ENCODE data around the gene PYGB. TPM values are rescaled to one million over a fixed set of nuclear protein-coding genes. Genes with fewer than 3 reads are reported as not detected.

The PYGB gene
- total RNA-seq, 4 donors from 2014 or later = 83.2 to 141 (median 94.6) TPM

DNA sequence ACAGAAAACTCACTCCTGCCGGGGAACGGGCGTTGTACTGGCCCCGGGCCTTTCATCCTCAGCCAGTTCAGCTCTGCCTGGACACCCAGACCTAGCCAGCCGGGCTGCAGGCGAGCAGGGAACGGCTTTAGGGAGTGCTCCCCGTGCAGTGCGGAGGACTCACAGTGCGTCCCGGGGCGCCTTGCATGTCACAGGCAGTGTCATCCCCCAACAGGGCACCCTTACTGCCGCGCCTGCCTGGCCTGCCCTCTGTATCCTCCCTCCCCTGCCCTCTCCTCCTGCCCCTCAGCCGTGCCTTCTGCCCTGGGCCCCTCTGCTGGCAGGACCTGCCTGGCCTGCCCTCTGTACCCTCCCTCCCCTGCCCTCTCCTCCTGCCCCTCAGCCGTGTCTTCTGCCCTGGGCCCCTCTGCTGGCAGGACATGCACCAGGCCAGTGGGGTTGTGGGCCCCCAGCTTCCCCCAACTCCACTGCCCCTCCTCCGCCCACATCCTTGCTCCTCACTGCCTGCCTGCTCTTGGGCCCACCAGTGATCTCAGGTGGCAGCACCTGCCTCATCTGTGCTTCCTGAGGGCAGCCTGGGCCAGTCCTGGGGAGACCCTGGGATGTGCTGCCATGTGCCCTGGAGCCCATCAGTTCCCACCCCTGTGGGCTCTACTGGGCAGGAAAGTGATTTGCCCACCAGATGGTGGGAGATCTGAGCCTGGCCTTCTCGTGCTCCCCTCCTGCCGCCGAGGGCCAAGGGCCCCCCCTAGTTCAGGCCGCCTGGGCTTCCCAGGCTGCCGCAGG is 43.0 kb downstream of the PYGB start:
- no peak overlapping the region for H3K27ac ChIP-seq

DNA sequence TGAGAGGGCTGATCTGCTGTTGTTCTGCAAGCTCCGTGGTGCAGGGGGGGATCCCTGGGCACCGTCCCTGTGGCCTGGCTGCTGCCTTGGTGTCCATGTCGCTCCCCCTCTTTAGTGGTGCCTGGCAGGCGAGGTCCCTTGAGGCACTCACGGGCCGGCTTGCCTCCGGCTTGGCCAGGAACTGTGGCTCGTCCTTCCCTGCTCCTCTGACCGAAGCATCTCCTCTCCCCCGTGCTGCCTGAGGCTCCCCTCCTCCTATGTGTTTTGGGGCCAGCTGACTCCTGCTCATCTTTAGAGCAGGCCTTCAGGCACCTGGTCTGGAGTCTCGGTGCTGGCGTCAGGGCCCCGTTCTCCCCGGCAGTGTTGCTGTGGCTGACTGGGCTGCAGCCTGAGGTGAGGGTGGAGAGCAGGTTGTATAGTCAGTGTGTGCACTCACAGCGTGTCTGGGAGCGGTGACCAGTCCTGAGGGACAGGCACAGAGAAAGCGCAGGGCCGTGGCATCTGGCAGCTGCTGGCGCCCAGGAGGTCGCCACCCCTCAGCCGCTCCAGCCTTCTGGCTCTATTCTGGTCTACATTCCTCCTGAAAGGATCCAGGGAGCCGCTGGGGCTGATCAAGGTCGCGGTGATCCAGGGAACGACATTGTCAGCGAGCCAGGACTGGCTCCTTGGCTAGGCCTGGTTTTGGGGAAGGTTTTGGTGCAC is 43.7 kb downstream of the PYGB start:
- WGBS, 2 donors = 86 to 93% methylated on average over 6 to 17 of the region's 26 CpGs
- intact Hi-C loops (cut with DNase I) = loop anchor here (10.0 kb wide), 1 partner anchor 57 kb away; no protein-coding TSS in a partner anchor
- no peak for DNase-seq
- Histone ChIP-seq H3K4me3 (replicated peaks in 1 of 3) (no peak overlapping the region), H3K9me3 (no peaks in the 10 kb centered on the region), H3K4me1 (peaks cover 5 to 7% of the 10 kb centered on the region in 2 donors), H3K27ac (no peak overlapping the region), H3K27me3 (no peaks in the 10 kb centered on the region), H3K36me3 (peaks cover 20 to 27% of the 10 kb centered on the region in 2 donors)
- no peak for TF ChIP-seq CTCF (IDR thresholded peaks at IDR 0.05)
- TF ChIP-seq POLR2A (IDR thresholded peaks at IDR 0.05) = no peak

More for the DNA sequence above, 43.0 kb downstream of the PYGB start:
- no peak for DNase-seq
- Histone ChIP-seq H3K36me3 (peaks cover 26 to 34% of the 10 kb centered on the region in 2 donors), H3K4me3 (replicated peaks in 1 of 3) (no peak overlapping the region), H3K4me1 (peaks cover 5 to 7% of the 10 kb centered on the region in 2 donors), H3K9me3 (no peaks in the 10 kb centered on the region), H3K27me3 (no peaks in the 10 kb centered on the region)
- 85 to 86% methylated on average over 12 to 16 of the region's 22 CpGs for WGBS, 2 donors
- intact Hi-C loops (cut with DNase I) = loop anchor here (10.0 kb wide), 1 partner anchor 56 kb away; no protein-coding TSS in a partner anchor
- TF ChIP-seq POLR2A (IDR thresholded peaks at IDR 0.05) (no peak), CTCF (IDR thresholded peaks at IDR 0.05) (no peak)

DNA sequence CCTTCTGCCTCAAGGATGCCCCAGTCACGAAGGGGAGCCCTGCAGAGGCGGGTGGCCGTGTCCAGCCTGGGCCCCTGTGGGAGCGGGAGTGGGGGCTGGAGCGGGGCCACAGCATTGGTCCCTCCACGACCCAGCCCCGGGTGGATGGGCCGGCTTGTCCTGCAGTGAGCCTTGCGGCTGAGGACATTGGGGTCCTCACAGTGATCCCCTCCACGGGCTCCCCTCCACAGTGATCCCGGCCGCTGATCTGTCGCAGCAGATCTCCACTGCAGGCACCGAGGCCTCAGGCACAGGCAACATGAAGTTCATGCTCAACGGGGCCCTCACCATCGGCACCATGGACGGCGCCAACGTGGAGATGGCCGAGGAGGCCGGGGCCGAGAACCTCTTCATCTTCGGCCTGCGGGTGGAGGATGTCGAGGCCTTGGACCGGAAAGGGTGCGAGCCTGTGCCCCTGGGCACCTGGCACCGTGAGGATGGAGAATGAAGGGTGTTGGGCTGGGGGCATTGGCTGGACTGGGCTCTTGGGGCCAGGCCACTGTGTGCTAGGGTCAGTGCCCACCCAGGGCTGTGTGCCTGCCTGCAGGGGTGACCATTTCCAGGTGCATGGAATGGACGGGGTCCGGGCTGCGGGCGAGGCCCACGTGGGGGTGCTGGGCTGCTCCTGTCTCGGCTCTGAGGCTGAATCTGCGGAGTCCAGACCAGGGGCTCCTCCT is 44.4 kb downstream of the PYGB start:
- H3K36me3 ChIP-seq = peaks cover 12 to 24% of the 10 kb centered on the region in 2 donors

DNA sequence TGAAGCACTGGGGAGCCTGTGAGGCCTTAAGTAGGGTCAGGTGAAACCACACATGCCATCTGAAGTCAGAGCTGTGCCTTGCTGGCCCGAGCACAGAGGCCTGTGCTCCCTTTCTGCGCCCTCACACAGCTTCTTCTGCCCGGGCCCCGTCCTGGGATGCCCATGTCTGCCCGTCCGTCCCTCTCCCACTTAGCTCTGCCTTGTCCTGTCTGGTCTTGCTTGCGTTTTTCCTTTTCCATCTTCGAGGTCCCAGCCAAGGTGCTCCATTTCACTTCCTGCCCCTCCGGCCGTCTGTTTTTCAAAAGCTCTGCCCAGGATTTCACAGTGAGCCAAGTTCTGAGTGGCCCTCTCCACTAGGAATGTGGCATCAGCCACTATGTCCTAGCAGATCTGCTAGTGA is 45.6 kb downstream of the PYGB start:
- intact Hi-C loops (cut with DNase I) = loop anchor here (10.0 kb wide), 1 partner anchor 59 kb away; no protein-coding TSS in a partner anchor

More for the DNA sequence above, 44.4 kb downstream of the PYGB start:
- WGBS, 2 donors = 91 to 92% methylated on average over 18 to 20 of the region's 35 CpGs
- TF ChIP-seq POLR2A (IDR thresholded peaks at IDR 0.05) = no peak
- TF ChIP-seq CTCF (IDR thresholded peaks at IDR 0.05) = no peak
- Histone ChIP-seq H3K9me3 (no peaks in the 10 kb centered on the region), H3K4me3 (replicated peaks in 1 of 3) (no peak overlapping the region), H3K27me3 (no peaks in the 10 kb centered on the region), H3K27ac (no peak overlapping the region), H3K4me1 (peaks cover 7 to 9% of the 10 kb centered on the region in 2 donors)
- intact Hi-C loops (cut with DNase I) = loop anchor here (10.0 kb wide), 1 partner anchor 58 kb away; no protein-coding TSS in a partner anchor
- DNase-seq = no peak

More for the DNA sequence above, 45.6 kb downstream of the PYGB start:
- Histone ChIP-seq H3K27ac (no peak overlapping the region), H3K36me3 (peaks cover 8 to 19% of the 10 kb centered on the region in 2 donors), H3K9me3 (no peaks in the 10 kb centered on the region), H3K4me1 (peaks cover 7 to 9% of the 10 kb centered on the region in 2 donors), H3K27me3 (no peaks in the 10 kb centered on the region), H3K4me3 (replicated peaks in 1 of 3) (no peak overlapping the region)
- DNase-seq = no peak
- 71 to 75% methylated on average over 10 of the region's 10 CpGs for WGBS, 2 donors
- TF ChIP-seq POLR2A (IDR thresholded peaks at IDR 0.05) = no peak
- no peak for TF ChIP-seq CTCF (IDR thresholded peaks at IDR 0.05)

All from thyroid gland (tissue), 4 donors.